ENCODE data around the gene DLEC1. TPM values are rescaled to one million over a fixed set of nuclear protein-coding genes. Genes with fewer than 3 reads are reported as not detected.
"Not testable (repeated sequence)": the region's sequence is repeated elsewhere in the genome, so short reads cannot be mapped to it uniquely, and the experiment has no call there.

DLEC1 gene
- total RNA-seq, 4 donors from 2014 or later = 0.19 to 2.1 (median 0.50) TPM

GRCh38 chr3:38047896-38048295, 8.9 kb downstream of the DLEC1 start:
- peaks cover 6% of the 10 kb centered on the region for H3K4me1 ChIP-seq
- no peak overlapping the region for H3K4me3 ChIP-seq
- H3K27me3 ChIP-seq = no peaks in the 10 kb centered on the region
- H3K27ac ChIP-seq = no peak overlapping the region
- H3K9me3 ChIP-seq = no peaks in the 10 kb centered on the region
- 57% methylated on average over 2 of the region's 2 CpGs for WGBS
- TF ChIP-seq POLR2AphosphoS5 (IDR thresholded peaks at IDR 0.05) = no peak
- TF ChIP-seq POLR2A (IDR thresholded peaks at IDR 0.05) = no peak
- no peak for TF ChIP-seq EP300 (IDR thresholded peaks at IDR 0.05)
- TF ChIP-seq CTCF (IDR thresholded peaks at IDR 0.05) = no peak
- DNase-seq (ENCODE audit: low spot score in 2 of 2) = no peak
- H3K36me3 ChIP-seq = no peaks in the 10 kb centered on the region

DNA sequence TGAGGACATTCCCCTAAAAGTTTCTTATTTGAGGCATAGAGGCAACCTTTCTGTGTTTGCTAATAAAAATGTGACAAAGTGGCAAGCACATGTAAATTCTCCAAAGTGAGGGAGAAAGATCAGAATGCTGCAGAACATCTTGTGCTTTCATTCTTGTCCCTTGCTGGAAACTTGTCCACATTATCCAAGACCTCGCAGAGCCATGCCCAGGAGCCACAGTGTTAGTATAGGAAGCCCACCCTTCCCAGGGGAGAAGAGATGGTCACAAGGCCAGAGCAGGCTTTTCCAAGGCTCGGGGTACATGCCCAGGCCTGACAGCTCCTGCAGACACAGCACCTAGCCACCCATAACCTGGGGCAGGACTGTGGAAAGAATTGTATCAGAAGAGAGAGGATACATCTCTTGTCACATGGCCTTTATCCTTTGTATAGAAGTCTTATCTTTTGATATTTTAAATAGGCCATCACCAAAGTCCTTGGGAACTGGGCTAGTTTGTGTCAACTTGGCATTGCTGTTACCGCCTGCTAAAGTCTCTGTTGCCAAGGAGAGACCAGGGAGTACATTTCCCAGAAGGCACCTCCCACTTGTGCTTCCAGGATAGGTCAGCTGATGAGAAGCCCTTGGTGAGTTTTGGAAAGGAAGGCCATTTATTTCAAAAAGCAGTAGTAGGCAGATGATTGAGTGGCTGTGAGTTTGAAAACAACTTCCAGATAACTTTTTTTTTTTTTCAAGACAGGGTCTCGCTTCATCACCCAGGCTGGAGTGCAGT, 10.5 kb downstream of the DLEC1 start:
- no peaks in the 10 kb centered on the region for H3K9me3 ChIP-seq
- no peaks in the 10 kb centered on the region for H3K27me3 ChIP-seq
- WGBS = 79% methylated on average over 4 of the region's 4 CpGs
- no peak overlapping the region for H3K4me3 ChIP-seq
- H3K4me1 ChIP-seq = peaks cover 6% of the 10 kb centered on the region
- H3K36me3 ChIP-seq = no peaks in the 10 kb centered on the region
- peak overlapping the region; percentile 69 for H3K27ac ChIP-seq
- TF ChIP-seq EP300 (IDR thresholded peaks at IDR 0.05) (no peak), CTCF (IDR thresholded peaks at IDR 0.05) (no peak), POLR2AphosphoS5 (IDR thresholded peaks at IDR 0.05) (no peak), POLR2A (IDR thresholded peaks at IDR 0.05) (no peak)
- DNase-seq (ENCODE audit: low spot score in 2 of 2) = no peak

GRCh38 chr3:38051131-38051530, 12.1 kb downstream of the DLEC1 start:
- no peak for DNase-seq (ENCODE audit: low spot score in 2 of 2)

GRCh38 chr3:38053286-38053685, 14.3 kb downstream of the DLEC1 start:
- H3K27me3 ChIP-seq; H3K27ac ChIP-seq; H3K9me3 ChIP-seq; DNase-seq (ENCODE audit: low spot score in 2 of 2); H3K4me1 ChIP-seq; H3K4me3 ChIP-seq; H3K36me3 ChIP-seq: not testable (repeated sequence)
- 83% methylated on average over 2 of the region's 32 CpGs for WGBS

More at GRCh38 chr3:38051131-38051530, 12.1 kb downstream of the DLEC1 start:
- TF ChIP-seq CTCF (IDR thresholded peaks at IDR 0.05) (no peak), EP300 (IDR thresholded peaks at IDR 0.05) (no peak), POLR2AphosphoS5 (IDR thresholded peaks at IDR 0.05) (no peak), POLR2A (IDR thresholded peaks at IDR 0.05) (no peak)
- Histone ChIP-seq H3K36me3 (no peaks in the 10 kb centered on the region), H3K4me1 (peaks cover 6% of the 10 kb centered on the region), H3K27ac (no peak overlapping the region), H3K4me3 (no peak overlapping the region), H3K27me3 (no peaks in the 10 kb centered on the region), H3K9me3 (no peaks in the 10 kb centered on the region)
- 95% methylated on average over 13 of the region's 13 CpGs for WGBS

DNA sequence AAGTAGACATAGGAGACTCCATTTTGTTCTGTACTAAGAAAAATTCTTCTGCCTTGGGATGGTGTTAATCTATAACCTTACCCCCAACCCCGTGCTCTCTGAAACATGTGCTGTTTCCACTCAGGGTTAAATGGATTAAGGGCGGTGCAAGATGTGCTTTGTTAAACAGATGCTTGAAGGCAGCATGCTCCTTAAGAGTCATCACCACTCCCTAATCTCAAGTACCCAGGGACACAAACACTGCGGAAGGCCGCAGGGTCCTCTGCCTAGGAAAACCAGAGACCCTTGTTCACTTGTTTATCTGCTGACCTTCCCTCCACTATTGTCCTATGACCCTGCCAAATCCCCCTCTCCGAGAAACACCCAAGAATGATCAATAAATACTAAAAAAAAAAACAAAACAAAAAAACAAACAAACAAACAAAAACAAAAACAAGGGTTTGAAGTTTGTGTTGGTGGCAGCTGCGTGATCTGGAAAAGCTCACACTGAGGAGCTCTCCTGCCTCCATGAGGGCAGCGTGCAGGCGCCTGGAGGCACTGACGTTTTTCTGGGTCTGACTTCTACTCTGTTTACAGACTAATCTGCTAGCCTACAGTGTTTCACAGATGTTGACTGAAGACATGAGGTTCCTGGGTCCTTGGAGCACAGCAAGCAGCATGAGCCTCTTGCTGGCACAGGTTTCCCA, 14.9 kb downstream of the DLEC1 start:
- DNase-seq (ENCODE audit: low spot score in 2 of 2); H3K36me3 ChIP-seq; H3K9me3 ChIP-seq; H3K27me3 ChIP-seq; H3K4me1 ChIP-seq; H3K4me3 ChIP-seq; H3K27ac ChIP-seq: not testable (repeated sequence)
- WGBS = 87% methylated on average over 7 of the region's 9 CpGs

GRCh38 chr3:38054499-38055001, 15.5 kb downstream of the DLEC1 start:
- H3K27me3 ChIP-seq = no peaks in the 10 kb centered on the region
- H3K36me3 ChIP-seq = no peaks in the 10 kb centered on the region
- H3K27ac ChIP-seq = no peak overlapping the region
- H3K4me3 ChIP-seq = no peak overlapping the region
- H3K9me3 ChIP-seq = no peaks in the 10 kb centered on the region
- no peak for DNase-seq (ENCODE audit: low spot score in 2 of 2)
- TF ChIP-seq CTCF (IDR thresholded peaks at IDR 0.05) (no peak), EP300 (IDR thresholded peaks at IDR 0.05) (no peak), POLR2A (IDR thresholded peaks at IDR 0.05) (no peak), POLR2AphosphoS5 (IDR thresholded peaks at IDR 0.05) (no peak)
- 82% methylated on average over 3 of the region's 3 CpGs for WGBS
- H3K4me1 ChIP-seq = peaks cover 4% of the 10 kb centered on the region

Data from suprapubic skin (tissue), 4 donors.